HEK293 (cell line): Measurements from ENCODE around the gene SULT2B1.

Source experiments
- CTCF ChIA-PET: fragments of 350-600 bp; formaldehyde crosslinking; extraction: SDS; loops from one replicate; lab custom pipeline; 2021; ENCODE audit warnings: antibody characterized with exemption; lab: Yijun Ruan, JAX
- POLR2A ChIA-PET: fragments of 300-600 bp; formaldehyde crosslinking; extraction: SDS; loops from one replicate; lab custom pipeline; 2020; ENCODE audit warnings: antibody characterized with exemption, inconsistent platforms; lab: Yijun Ruan, JAX
- H3K27ac ChIP-seq: fragments of 200-500 bp; sonication (Bioruptor generic); 2 replicates; pipeline ENCODE4 v1.5.1; 2014; ENCODE audit warnings: low read depth, low read length, control low read depth, inconsistent platforms; ENCODE audit errors: extremely low read depth
- H3K36me3 ChIP-seq, 2 experiments: fragments of 200-500 bp in 1 of 2; sonication (Bioruptor generic) in 1 of 2; 1 replicate in 1 of 2; 2 replicates in 1 of 2; pipeline ENCODE4 v1.5.1; 2014 to 2017; ENCODE audit warnings: inconsistent platforms in 2 of 2, low read length in 2 of 2; ENCODE audit not compliant: control insufficient read depth in 2 of 2, insufficient read depth in 1 of 2
- H3K4me1 ChIP-seq: fragments of 200-500 bp; sonication (Bioruptor generic); 2 replicates; pipeline ENCODE4 v1.5.1; 2014; ENCODE audit warnings: mild to moderate bottlenecking, low read length, inconsistent platforms; ENCODE audit not compliant: control insufficient read depth, insufficient read depth
- H3K4me3 ChIP-seq: 2 replicates; pipeline ENCODE4 v1.5.1; 2011; ENCODE audit warnings: low read depth, mild to moderate bottlenecking, control low read depth, low read length, moderate library complexity
- H3K9me3 ChIP-seq: fragments of 200-500 bp; sonication (Bioruptor generic); 2 replicates; pipeline ENCODE4 v1.5.1; 2014; ENCODE audit warnings: low read depth, low read length, inconsistent platforms; ENCODE audit not compliant: control insufficient read depth, insufficient read depth
- EGR2 ChIP-seq: fragments of 450-650 bp; formaldehyde crosslinking; IDR thresholded peaks from 2 replicates; pipeline ENCODE4 v1.5.1; 2016; ENCODE audit warnings: low read depth, missing biosample characterization, missing genetic modification characterization
- GLI2 ChIP-seq: fragments of 450-650 bp; formaldehyde crosslinking; IDR thresholded peaks from 2 replicates; pipeline ENCODE4; 2017; ENCODE audit warnings: missing biosample characterization, missing genetic modification characterization, low read depth, borderline replicate concordance
- GLI4 ChIP-seq: fragments of 450-650 bp; formaldehyde crosslinking; IDR thresholded peaks from 2 replicates; pipeline ENCODE4 v1.5.1; 2016; ENCODE audit warnings: missing biosample characterization, missing genetic modification characterization
- GLIS1 ChIP-seq: fragments of 450-650 bp; formaldehyde crosslinking; IDR thresholded peaks from 2 replicates; pipeline ENCODE4 v1.5.1; 2016; ENCODE audit warnings: missing biosample characterization, missing genetic modification characterization
- HOXD13 ChIP-seq: sonication (generic); formaldehyde crosslinking; IDR thresholded peaks from 2 replicates; pipeline ENCODE4 v1.8.0; 2022; ENCODE audit warnings: missing genetic modification reagents, borderline replicate concordance
- YY2 ChIP-seq: fragments of 450-650 bp; formaldehyde crosslinking; IDR thresholded peaks from 2 replicates; pipeline ENCODE4 v1.5.1; 2016; ENCODE audit warnings: missing biosample characterization, missing genetic modification characterization
- ZBTB48 ChIP-seq: fragments of 450-650 bp; formaldehyde crosslinking; IDR thresholded peaks from 2 replicates; pipeline ENCODE4 v1.5.1; 2016; ENCODE audit warnings: missing biosample characterization, missing genetic modification characterization
- ZEB2 ChIP-seq: fragments of 450-650 bp; formaldehyde crosslinking; IDR thresholded peaks from 2 replicates; pipeline ENCODE4 v1.5.1; 2016; ENCODE audit warnings: missing biosample characterization, missing genetic modification characterization
- ZFP37 ChIP-seq: fragments of 450-650 bp; formaldehyde crosslinking; IDR thresholded peaks from 2 replicates; pipeline ENCODE4 v1.5.1; 2016; ENCODE audit warnings: missing biosample characterization, missing genetic modification characterization
- ZFP69B ChIP-seq: fragments of 450-650 bp; formaldehyde crosslinking; IDR thresholded peaks from 2 replicates; pipeline ENCODE4 v1.5.1; 2016; ENCODE audit warnings: missing biosample characterization, missing genetic modification characterization
- ZNF16 ChIP-seq: fragments of 450-650 bp; formaldehyde crosslinking; IDR thresholded peaks from 2 replicates; pipeline ENCODE4 v1.5.1; 2016; ENCODE audit warnings: low read depth, missing biosample characterization, missing genetic modification characterization
- ZNF23 ChIP-seq: fragments of 450-650 bp; formaldehyde crosslinking; IDR thresholded peaks from 2 replicates; pipeline ENCODE4 v1.5.1; 2016; ENCODE audit warnings: missing biosample characterization, missing genetic modification characterization, borderline replicate concordance
- ZNF274 ChIP-seq, 2 experiments: fragments of 200-500 bp in 1 of 2; fragments of 450-650 bp in 1 of 2; sonication (Bioruptor generic) in 1 of 2; formaldehyde crosslinking in 1 of 2; IDR thresholded peaks; 2 replicates each; pipeline versions ENCODE4 v1.5.1 to v1.6.1; 2014 to 2016; ENCODE audit warnings: borderline replicate concordance in 1 of 2, inconsistent platforms in 1 of 2, low read length in 1 of 2, missing biosample characterization in 1 of 2, missing genetic modification characterization in 1 of 2
- ZNF324 ChIP-seq: fragments of 450-650 bp; formaldehyde crosslinking; IDR thresholded peaks from 2 replicates; pipeline ENCODE4 v1.5.1; 2016; ENCODE audit warnings: missing biosample characterization, missing genetic modification characterization
- ZNF391 ChIP-seq: fragments of 450-650 bp; formaldehyde crosslinking; IDR thresholded peaks from 2 replicates; pipeline ENCODE4 v1.5.1; 2016; ENCODE audit warnings: low read depth, missing biosample characterization, missing genetic modification characterization, borderline replicate concordance
- ZNF394 ChIP-seq: fragments of 450-650 bp; formaldehyde crosslinking; IDR thresholded peaks from 2 replicates; pipeline ENCODE4 v1.5.1; 2016; ENCODE audit warnings: missing biosample characterization, missing genetic modification characterization, mild to moderate bottlenecking, moderate library complexity, borderline replicate concordance
- ZNF561 ChIP-seq: fragments of 450-650 bp; IDR thresholded peaks from 2 replicates; pipeline ENCODE4 v1.5.1; 2018; ENCODE audit warnings: missing biosample characterization, missing genetic modification characterization, borderline replicate concordance
- ZNF654 ChIP-seq: fragments of 450-650 bp; formaldehyde crosslinking; IDR thresholded peaks from 2 replicates; pipeline ENCODE4 v1.5.1; 2016; ENCODE audit warnings: low read depth, missing biosample characterization, missing genetic modification characterization
- TF ChIP-seq, protein P1 (sequence below): fragments of 450-650 bp; formaldehyde crosslinking; IDR thresholded peaks from 2 replicates; pipeline ENCODE4 v1.5.1; 2016; ENCODE audit warnings: missing biosample characterization, missing genetic modification characterization
- TF ChIP-seq, protein P2 (sequence below): fragments of 450-650 bp; formaldehyde crosslinking; IDR thresholded peaks from 2 replicates; pipeline ENCODE4 v1.5.1; 2016; ENCODE audit warnings: missing biosample characterization, missing genetic modification characterization
- TF ChIP-seq, protein P3 (sequence below): fragments of 450-650 bp; formaldehyde crosslinking; IDR thresholded peaks from 2 replicates; pipeline ENCODE4 v1.5.1; 2017; ENCODE audit warnings: missing biosample characterization, missing genetic modification characterization
- TF ChIP-seq, protein P4 (sequence below): fragments of 450-650 bp; formaldehyde crosslinking; IDR thresholded peaks from 2 replicates; pipeline ENCODE4 v1.5.1; 2016; ENCODE audit warnings: missing biosample characterization, missing genetic modification characterization
- TF ChIP-seq, protein P5 (sequence below): fragments of 450-650 bp; formaldehyde crosslinking; IDR thresholded peaks from 2 replicates; pipeline ENCODE4 v1.5.1; 2016; ENCODE audit warnings: missing biosample characterization, missing genetic modification characterization

Gene SULT2B1

DNA sequence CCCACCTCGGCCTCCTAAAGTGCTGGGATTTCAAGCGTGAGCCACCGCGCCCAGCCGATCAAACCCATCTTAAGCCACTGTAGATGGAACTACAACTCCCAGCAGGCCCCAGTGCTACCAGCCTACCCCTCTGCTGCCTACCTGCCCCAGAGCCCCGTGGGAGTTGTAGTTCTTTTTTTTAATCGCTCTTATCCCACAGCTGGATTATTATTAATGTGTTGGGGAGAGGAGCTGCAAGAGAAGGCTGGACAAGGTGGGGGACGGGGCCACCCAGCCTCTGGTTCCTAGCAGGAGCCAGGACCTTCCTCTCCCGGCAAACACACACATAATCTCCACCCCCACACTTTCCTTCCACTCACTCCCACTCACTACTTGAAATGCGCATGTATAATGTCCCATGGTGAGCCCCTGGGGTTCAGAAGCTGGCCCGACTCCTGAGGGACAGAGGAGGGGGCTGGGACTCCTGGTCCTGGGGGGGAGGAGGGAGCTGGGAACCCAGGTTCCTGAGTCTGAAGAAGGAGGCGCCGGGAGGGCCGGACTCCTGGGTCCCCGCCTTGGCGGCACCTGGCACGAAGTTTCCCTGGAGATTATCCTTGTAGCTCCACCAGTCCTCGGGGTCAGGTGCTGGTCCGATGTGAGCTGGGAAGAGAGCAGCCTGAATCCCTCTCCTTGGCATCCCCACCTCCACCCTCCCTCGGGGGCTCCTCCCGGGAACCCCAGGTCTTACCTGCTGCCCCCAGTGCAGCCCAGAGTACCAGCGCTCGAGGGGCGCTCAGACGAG is 93.1 kb downstream of the SULT2B1 start (continued):
- TF ChIP-seq, protein P1, sequence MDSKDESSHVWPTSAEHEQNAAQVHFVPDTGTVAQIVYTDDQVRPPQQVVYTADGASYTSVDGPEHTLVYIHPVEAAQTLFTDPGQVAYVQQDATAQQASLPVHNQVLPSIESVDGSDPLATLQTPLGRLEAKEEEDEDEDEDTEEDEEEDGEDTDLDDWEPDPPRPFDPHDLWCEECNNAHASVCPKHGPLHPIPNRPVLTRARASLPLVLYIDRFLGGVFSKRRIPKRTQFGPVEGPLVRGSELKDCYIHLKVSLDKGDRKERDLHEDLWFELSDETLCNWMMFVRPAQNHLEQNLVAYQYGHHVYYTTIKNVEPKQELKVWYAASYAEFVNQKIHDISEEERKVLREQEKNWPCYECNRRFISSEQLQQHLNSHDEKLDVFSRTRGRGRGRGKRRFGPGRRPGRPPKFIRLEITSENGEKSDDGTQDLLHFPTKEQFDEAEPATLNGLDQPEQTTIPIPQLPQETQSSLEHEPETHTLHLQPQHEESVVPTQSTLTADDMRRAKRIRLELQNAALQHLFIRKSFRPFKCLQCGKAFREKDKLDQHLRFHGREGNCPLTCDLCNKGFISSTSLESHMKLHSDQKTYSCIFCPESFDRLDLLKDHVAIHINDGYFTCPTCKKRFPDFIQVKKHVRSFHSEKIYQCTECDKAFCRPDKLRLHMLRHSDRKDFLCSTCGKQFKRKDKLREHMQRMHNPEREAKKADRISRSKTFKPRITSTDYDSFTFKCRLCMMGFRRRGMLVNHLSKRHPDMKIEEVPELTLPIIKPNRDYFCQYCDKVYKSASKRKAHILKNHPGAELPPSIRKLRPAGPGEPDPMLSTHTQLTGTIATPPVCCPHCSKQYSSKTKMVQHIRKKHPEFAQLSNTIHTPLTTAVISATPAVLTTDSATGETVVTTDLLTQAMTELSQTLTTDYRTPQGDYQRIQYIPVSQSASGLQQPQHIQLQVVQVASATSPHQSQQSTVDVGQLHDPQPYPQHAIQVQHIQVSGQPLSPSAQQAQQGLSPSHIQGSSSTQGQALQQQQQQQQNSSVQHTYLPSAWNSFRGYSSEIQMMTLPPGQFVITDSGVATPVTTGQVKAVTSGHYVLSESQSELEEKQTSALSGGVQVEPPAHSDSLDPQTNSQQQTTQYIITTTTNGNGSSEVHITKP (tag by site-specific recombination): peak; percentile 45; the same call in 1 of the 2 replicates
- TF ChIP-seq ZNF561: no peak
- no peak for TF ChIP-seq HOXD13 (CRISPR knock-in tag)
- no peak for TF ChIP-seq ZNF16 (tag by site-specific recombination)
- no peak for TF ChIP-seq ZNF654

DNA sequence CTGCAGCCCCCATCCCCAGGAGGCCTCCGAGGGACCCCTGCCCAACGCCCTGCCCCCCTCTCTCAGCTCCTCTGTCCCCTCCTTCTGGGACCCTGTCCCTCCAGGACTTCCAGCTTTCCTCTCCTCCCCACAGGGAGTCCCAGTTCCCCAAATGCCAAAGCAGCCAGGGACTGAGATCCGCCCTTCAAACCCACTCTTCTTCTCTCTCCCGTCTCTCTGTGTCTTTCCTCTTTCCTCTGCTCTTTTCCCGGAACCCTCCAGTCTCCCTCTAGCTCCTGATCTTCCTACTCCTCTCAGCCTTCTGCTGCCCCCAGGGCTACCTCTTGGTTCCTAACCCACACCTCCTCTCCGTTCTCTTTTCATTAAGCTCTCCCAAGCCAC is 93.6 kb downstream of the SULT2B1 start:
- TF ChIP-seq ZNF324 (tag by site-specific recombination) (peak; percentile 29; the same call in 1 of the 2 replicates), ZFP69B (tag by site-specific recombination) (0 out of 2 replicates have a peak, but pooled peaks have one; percentile 32), GLI2 (tag by site-specific recombination) (no peak), EGR2 (tag by site-specific recombination) (no peak), ZNF23 (tag by site-specific recombination) (peak; percentile 14; the same call in 1 of the 2 replicates), ZFP37 (tag by site-specific recombination) (peak; percentile 28; the same call in 1 of the 2 replicates), ZEB2 (tag by site-specific recombination) (no peak), ZNF394 (tag by site-specific recombination) (0 out of 2 replicates have a peak, but pooled peaks have one; percentile 9), YY2 (tag by site-specific recombination) (peak; percentile 16; the same call in 1 of the 2 replicates), ZNF391 (tag by site-specific recombination) (0 out of 2 replicates have a peak, but pooled peaks have one; percentile 43), ZBTB48 (no peak; the same call in 1 of the 2 replicates), GLIS1 (tag by site-specific recombination) (no peak), ZNF274 (IDR thresholded peaks at IDR 0.05; ENCODE audit: low read length) (no peak), ZNF274 (tag by site-specific recombination; IDR thresholded peaks at IDR 0.05; ENCODE audit: borderline replicate concordance) (0 out of 2 replicates have a peak, but pooled peaks have one; percentile 44), GLI4 (tag by site-specific recombination) (peak; percentile 5; the same call in 1 of the 2 replicates)
- TF ChIP-seq, protein P2, sequence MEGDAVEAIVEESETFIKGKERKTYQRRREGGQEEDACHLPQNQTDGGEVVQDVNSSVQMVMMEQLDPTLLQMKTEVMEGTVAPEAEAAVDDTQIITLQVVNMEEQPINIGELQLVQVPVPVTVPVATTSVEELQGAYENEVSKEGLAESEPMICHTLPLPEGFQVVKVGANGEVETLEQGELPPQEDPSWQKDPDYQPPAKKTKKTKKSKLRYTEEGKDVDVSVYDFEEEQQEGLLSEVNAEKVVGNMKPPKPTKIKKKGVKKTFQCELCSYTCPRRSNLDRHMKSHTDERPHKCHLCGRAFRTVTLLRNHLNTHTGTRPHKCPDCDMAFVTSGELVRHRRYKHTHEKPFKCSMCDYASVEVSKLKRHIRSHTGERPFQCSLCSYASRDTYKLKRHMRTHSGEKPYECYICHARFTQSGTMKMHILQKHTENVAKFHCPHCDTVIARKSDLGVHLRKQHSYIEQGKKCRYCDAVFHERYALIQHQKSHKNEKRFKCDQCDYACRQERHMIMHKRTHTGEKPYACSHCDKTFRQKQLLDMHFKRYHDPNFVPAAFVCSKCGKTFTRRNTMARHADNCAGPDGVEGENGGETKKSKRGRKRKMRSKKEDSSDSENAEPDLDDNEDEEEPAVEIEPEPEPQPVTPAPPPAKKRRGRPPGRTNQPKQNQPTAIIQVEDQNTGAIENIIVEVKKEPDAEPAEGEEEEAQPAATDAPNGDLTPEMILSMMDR (tag by site-specific recombination): peak; percentile 39; the same call in 1 of the 2 replicates
- TF ChIP-seq, protein P3, sequence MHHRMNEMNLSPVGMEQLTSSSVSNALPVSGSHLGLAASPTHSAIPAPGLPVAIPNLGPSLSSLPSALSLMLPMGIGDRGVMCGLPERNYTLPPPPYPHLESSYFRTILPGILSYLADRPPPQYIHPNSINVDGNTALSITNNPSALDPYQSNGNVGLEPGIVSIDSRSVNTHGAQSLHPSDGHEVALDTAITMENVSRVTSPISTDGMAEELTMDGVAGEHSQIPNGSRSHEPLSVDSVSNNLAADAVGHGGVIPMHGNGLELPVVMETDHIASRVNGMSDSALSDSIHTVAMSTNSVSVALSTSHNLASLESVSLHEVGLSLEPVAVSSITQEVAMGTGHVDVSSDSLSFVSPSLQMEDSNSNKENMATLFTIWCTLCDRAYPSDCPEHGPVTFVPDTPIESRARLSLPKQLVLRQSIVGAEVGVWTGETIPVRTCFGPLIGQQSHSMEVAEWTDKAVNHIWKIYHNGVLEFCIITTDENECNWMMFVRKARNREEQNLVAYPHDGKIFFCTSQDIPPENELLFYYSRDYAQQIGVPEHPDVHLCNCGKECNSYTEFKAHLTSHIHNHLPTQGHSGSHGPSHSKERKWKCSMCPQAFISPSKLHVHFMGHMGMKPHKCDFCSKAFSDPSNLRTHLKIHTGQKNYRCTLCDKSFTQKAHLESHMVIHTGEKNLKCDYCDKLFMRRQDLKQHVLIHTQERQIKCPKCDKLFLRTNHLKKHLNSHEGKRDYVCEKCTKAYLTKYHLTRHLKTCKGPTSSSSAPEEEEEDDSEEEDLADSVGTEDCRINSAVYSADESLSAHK (tag by site-specific recombination): 0 out of 2 replicates have a peak, but pooled peaks have one; percentile 18
- TF ChIP-seq, protein P4, sequence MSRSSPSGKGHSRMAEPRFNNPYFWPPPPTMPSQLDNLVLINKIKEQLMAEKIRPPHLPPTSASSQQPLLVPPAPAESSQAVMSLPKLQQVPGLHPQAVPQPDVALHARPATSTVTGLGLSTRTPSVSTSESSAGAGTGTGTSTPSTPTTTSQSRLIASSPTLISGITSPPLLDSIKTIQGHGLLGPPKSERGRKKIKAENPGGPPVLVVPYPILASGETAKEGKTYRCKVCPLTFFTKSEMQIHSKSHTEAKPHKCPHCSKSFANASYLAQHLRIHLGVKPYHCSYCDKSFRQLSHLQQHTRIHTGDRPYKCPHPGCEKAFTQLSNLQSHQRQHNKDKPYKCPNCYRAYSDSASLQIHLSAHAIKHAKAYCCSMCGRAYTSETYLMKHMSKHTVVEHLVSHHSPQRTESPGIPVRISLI (tag by site-specific recombination): no peak
- TF ChIP-seq, protein P5, sequence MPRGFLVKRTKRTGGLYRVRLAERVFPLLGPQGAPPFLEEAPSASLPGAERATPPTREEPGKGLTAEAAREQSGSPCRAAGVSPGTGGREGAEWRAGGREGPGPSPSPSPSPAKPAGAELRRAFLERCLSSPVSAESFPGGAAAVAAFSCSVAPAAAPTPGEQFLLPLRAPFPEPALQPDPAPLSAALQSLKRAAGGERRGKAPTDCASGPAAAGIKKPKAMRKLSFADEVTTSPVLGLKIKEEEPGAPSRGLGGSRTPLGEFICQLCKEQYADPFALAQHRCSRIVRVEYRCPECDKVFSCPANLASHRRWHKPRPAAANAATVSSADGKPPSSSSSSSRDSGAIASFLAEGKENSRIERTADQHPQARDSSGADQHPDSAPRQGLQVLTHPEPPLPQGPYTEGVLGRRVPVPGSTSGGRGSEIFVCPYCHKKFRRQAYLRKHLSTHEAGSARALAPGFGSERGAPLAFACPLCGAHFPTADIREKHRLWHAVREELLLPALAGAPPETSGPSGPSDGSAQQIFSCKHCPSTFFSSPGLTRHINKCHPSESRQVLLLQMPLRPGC (tag by site-specific recombination): no peak
- Histone ChIP-seq H3K4me1 (peaks cover 9% of the 10 kb centered on the region), H3K36me3 (no peaks in the 10 kb centered on the region), H3K27ac (peak overlapping the region; percentile 70), H3K9me3 (no peaks in the 10 kb centered on the region), H3K4me3 (peak overlapping the region; percentile 44)
- CTCF ChIA-PET: interaction anchor here (0.6 to 3.5 kb wide), 31 partner anchors 9 to 624 kb away, joined by 3 to 30 read pairs (median 4); partner anchors contain the start of gene HSD17B14
- POLR2A ChIA-PET: interaction anchor here (0.6 to 3.9 kb wide), 26 partner anchors 8 to 354 kb away, joined by 3 to 39 read pairs (median 4); partner anchors contain the start of genes BCAT2, DBP, FUT1 and RPL18
